ENCODE data around the gene GNG7. TPM values are rescaled to one million over a fixed set of nuclear protein-coding genes. Genes with fewer than 3 reads are reported as not detected.

The GNG7 gene
- total and polyA plus RNA-seq, 3 donors from 2014 or later = 16.9 to 38.7 (median 25.3) TPM

- no peaks in the 10 kb centered on the region for H3K27me3 ChIP-seq
- H3K27ac ChIP-seq = peak overlapping the region; percentile 68 to 89
- intact Hi-C loops (cut with DNase I; ENCODE audit: low total_unique reads) = no loop called here
- H3K4me1 ChIP-seq = peaks cover 52% of the 10 kb centered on the region
- 32 to 63% methylated on average over 8 to 9 of the region's 9 CpGs for WGBS, 2 donors
- H3K9me3 ChIP-seq = no peaks in the 10 kb centered on the region
- no peaks in the 10 kb centered on the region for H3K36me3 ChIP-seq (ENCODE audit: low read depth, missing control alignments)
- H3K4me3 ChIP-seq = no peak overlapping the region
- DNase-seq = no peak
- TF ChIP-seq CTCF (IDR thresholded peaks at IDR 0.05) = no peak
- no peak for TF ChIP-seq POLR2A (IDR thresholded peaks at IDR 0.05)
Observed at GRCh38 chr19:2634960-2635359, 67.5 kb downstream of the GNG7 start.

- Histone ChIP-seq H3K9me3 (no peaks in the 10 kb centered on the region), H3K4me1 (peaks cover 52% of the 10 kb centered on the region), H3K27me3 (no peaks in the 10 kb centered on the region), H3K36me3 (ENCODE audit: low read depth, missing control alignments) (no peaks in the 10 kb centered on the region), H3K4me3 (no peak overlapping the region), H3K27ac (peak overlapping the region; percentile 68 to 89)
- DNase-seq = peak; percentile 78
- WGBS, 2 donors = 30 to 44% methylated on average over 18 to 28 of the region's 28 CpGs
- intact Hi-C loops (cut with DNase I; ENCODE audit: low total_unique reads) = no loop called here
- peak in 1 of 3 experiments; percentile 11 for TF ChIP-seq CTCF (IDR thresholded peaks at IDR 0.05)
- TF ChIP-seq POLR2A (IDR thresholded peaks at IDR 0.05) = no peak
Observed at GRCh38 chr19:2634228-2634951, 68.1 kb downstream of the GNG7 start.

DNA sequence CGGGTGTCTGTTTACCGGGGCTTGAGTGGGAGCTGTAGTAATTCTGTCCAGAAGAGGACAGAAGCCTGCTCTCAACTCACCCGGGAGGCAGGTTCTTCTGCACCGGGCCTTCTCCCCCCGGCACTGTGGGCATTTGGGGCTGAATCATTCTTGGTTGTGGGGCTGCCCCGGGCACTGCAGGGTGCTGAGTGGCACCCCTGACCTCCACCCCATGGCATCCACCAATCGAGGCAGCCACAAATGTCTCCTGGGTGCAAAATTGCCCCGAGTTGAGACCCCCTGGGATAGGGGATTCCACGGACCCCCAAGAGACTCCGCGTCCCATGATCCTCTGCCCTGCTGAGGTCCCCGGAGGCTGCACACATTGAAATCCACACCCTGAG lies 68.8 kb downstream of the GNG7 start:
- Histone ChIP-seq H3K27ac (peak overlapping the region; percentile 27 to 89), H3K27me3 (no peaks in the 10 kb centered on the region), H3K4me1 (peaks cover 47% of the 10 kb centered on the region), H3K4me3 (no peak overlapping the region), H3K36me3 (ENCODE audit: low read depth, missing control alignments) (no peaks in the 10 kb centered on the region), H3K9me3 (no peaks in the 10 kb centered on the region)
- intact Hi-C loops (cut with DNase I; ENCODE audit: low total_unique reads) = no loop called here
- DNase-seq = no peak
- WGBS, 2 donors = 50 to 63% methylated on average over 9 to 12 of the region's 12 CpGs
- TF ChIP-seq CTCF (IDR thresholded peaks at IDR 0.05) (no peak), POLR2A (IDR thresholded peaks at IDR 0.05) (no peak)

DNA sequence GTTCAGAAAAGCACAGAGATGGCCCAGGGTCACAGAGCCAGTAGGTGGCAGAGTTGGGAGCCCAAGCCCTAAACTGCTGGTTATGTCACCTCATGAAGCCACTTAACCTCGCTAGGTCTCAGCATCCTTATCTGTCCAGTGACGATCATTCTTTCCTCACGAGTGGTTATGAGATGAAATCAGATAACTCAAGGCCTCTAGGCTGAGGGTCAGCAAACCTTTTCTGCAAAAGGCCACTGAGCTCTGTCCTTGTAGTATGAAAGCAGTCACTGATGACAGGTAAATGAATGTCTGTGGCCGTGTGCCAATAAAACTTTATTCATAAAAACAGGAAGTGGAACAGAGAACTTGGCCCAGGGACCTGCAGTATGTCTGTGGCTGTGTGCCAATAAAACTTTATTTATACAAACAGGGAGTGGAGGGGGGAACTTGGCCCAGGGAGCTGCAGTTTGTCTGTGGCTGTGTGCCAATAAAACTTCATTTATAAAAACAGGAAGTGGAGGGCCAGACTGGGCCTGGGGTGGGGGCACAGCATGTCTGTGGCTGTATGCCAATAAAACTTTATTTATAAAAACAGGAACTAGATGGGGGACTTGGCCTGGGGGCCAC lies 71.2 kb downstream of the GNG7 start:
- no peaks in the 10 kb centered on the region for H3K36me3 ChIP-seq (ENCODE audit: low read depth, missing control alignments)
- intact Hi-C loops (cut with DNase I; ENCODE audit: low total_unique reads) = no loop called here
- no peak for TF ChIP-seq POLR2A (IDR thresholded peaks at IDR 0.05)
- TF ChIP-seq CTCF (IDR thresholded peaks at IDR 0.05) = no peak
- H3K27me3 ChIP-seq = no peaks in the 10 kb centered on the region
- whole genome bisulfite sequencing, 2 donors = 84 to 92% methylated on average over 4 of the region's 4 CpGs
- DNase-seq = no peak
- H3K4me1 ChIP-seq = peaks cover 40% of the 10 kb centered on the region
- no peak overlapping the region for H3K4me3 ChIP-seq
- no peaks in the 10 kb centered on the region for H3K9me3 ChIP-seq
- H3K27ac ChIP-seq = peak overlapping the region in 1 of 2 donors; percentile 30

All from testis (tissue), 3 donors.